Adipocyte (in vitro differentiated cells): ENCODE results near the gene RNASE12.
A peak's percentile ranks its signal among the peaks of the same experiment; 100 is the strongest.
"Not testable (repeated sequence)": the region's sequence is repeated elsewhere in the genome, so short reads cannot be mapped to it uniquely, and the experiment has no call there.

ENCODE experiments used
- DNase-seq: peaks from one replicate; pipeline ENCODE4 v3.0.0-alpha.2; 2015; ENCODE audit warnings: low read depth
- H3K27me3 ChIP-seq: replicated peaks from 2 replicates; pipeline ENCODE4 v1.7.0; 2013; ENCODE audit warnings: mild to moderate bottlenecking, low read length, moderate library complexity; ENCODE audit not compliant: control insufficient read depth, insufficient read depth
- H3K36me3 ChIP-seq: 2 replicates; pipeline ENCODE4 v1.7.0; 2013; ENCODE audit warnings: low read length, mild to moderate bottlenecking, moderate library complexity; ENCODE audit not compliant: control insufficient read depth, insufficient read depth, severe bottlenecking
- H3K4me1 ChIP-seq: 2 replicates; pipeline ENCODE4 v1.7.0; 2013; ENCODE audit warnings: mild to moderate bottlenecking, low read length, moderate library complexity; ENCODE audit not compliant: control insufficient read depth, insufficient read depth
- H3K4me3 ChIP-seq: 2 replicates; pipeline ENCODE4 v1.7.0; 2013; ENCODE audit warnings: mild to moderate bottlenecking, low read length, moderate library complexity
- H3K9ac ChIP-seq: 2 replicates; pipeline ENCODE4 v1.7.0; 2013; ENCODE audit warnings: mild to moderate bottlenecking, low read length, moderate library complexity
- H3K9me3 ChIP-seq: 2 replicates; pipeline ENCODE4 v1.7.0; 2013; ENCODE audit warnings: mild to moderate bottlenecking, low read length, moderate library complexity; ENCODE audit not compliant: control insufficient read depth

The RNASE12 gene

DNA sequence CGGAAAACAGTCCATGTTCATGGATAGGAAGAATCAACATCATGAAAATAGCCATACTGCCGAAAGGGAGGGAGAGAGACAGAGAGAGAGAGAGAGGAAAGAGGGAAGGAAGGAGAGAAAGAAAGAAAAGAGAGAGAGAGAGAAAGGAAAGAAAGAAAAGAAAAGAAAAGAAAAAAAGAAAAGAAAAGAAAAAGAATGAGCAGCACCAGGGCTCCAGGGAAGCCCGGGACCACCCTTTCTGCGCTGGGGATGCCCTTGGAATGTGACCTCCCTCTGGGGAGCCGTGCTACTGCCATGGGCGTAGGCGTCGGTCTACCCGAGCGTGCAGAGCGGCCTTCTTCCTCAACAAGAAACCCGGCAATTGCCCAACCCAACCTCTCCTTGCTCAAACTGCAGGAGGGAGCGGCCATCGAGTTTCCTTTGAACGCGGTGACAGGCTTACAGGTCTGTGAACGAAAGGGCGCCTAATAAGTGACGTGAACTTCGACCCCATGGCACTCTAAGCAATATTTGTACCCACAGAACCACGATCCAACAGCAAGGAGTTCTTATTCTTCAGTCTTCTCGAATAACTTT, 33.4 kb upstream of the RNASE12 start:
- H3K9ac ChIP-seq, result peak overlapping the region; percentile 59
- H3K27me3 ChIP-seq, result no peaks in the 10 kb centered on the region
- DNase-seq, result peak; percentile 68
- peaks cover 39% of the 10 kb centered on the region for H3K4me1 ChIP-seq
- H3K4me3 ChIP-seq, result peak overlapping the region; percentile 79
- H3K9me3 ChIP-seq, result no peaks in the 10 kb centered on the region
- H3K36me3 ChIP-seq, result no peaks in the 10 kb centered on the region

DNA sequence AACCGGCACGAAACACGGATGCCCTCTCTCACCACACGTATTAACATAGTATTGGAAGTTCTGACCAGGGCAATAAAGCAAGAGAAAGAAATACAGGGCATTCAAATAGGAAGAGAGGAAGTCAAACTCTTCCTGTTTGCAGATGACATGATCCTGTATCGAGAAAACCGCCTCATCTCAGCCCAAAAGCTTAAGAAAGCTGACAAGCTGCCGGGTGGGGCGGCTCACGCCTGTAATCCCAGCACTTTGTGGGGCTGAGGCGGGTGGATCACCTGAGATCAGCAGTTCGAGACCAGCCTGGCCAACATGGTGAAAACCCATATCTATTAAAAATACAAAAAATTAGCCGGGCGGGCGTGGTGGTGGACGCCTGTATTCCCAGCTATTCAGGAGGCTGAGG, 32.6 kb upstream of the RNASE12 start:
- Histone ChIP-seq H3K9me3 (no peaks in the 10 kb centered on the region), H3K36me3 (no peaks in the 10 kb centered on the region), H3K4me3 (no peak overlapping the region), H3K4me1 (peaks cover 39% of the 10 kb centered on the region), H3K9ac (no peak overlapping the region), H3K27me3 (peaks cover 2% of the 10 kb centered on the region)
- DNase-seq, result no peak

GRCh38 chr14:20622816-20623291, 31.7 kb upstream of the RNASE12 start:
- H3K4me3 ChIP-seq, result no peak overlapping the region
- peaks cover 11% of the 10 kb centered on the region for H3K27me3 ChIP-seq
- peaks cover 34% of the 10 kb centered on the region for H3K4me1 ChIP-seq
- no peak overlapping the region for H3K9ac ChIP-seq
- H3K9me3 ChIP-seq, result no peaks in the 10 kb centered on the region
- H3K36me3 ChIP-seq, result no peaks in the 10 kb centered on the region
- no peak for DNase-seq

DNA sequence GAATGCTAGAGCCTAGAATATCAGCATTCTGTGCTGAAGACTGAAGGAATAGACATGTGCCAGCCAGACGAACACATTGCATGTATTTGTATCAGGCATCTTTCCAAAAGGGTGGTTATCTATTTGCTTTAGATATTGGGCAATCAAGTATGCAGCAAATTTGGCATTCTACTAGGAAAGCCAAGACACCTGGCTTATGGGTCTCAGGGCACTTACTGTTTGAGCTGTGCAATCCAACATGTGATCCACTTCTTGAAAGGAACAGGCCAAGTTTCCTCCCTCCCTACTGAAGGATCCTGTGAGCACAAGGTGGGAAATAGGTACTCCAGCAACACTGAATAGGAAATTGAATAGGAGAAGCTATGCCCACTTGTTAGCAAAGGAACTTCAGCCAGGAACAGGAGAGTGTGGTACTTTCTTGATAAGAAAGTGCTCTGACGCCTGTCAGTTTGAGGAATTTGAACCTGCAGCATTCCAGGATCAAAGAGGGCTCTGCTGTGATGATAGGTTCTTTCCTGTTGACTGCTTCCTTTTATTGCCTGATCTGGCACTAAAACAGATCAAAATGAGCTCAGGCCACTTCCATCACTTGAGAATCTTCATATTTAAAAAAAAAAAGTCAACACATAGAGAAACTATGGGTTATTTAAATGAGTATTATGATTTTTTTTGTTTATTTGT, 29.8 kb upstream of the RNASE12 start:
- H3K4me3 ChIP-seq, result no peak overlapping the region
- H3K36me3 ChIP-seq, result no peaks in the 10 kb centered on the region
- H3K9ac ChIP-seq, result no peak overlapping the region
- H3K4me1 ChIP-seq, result peaks cover 21% of the 10 kb centered on the region
- H3K9me3 ChIP-seq, result no peaks in the 10 kb centered on the region
- no peak for DNase-seq
- peaks cover 11% of the 10 kb centered on the region for H3K27me3 ChIP-seq

- H3K9me3 ChIP-seq, H3K36me3 ChIP-seq, H3K9ac ChIP-seq, DNase-seq, H3K4me3 ChIP-seq: not testable (repeated sequence)
- Histone ChIP-seq H3K4me1 (peaks cover 16% of the 10 kb centered on the region), H3K27me3 (peaks cover 11% of the 10 kb centered on the region)
These were observed 28.5 kb upstream of the RNASE12 start for GRCh38 chr14:20619688-20620087.

GRCh38 chr14:20618271-20618749, 27.1 kb upstream of the RNASE12 start:
- Histone ChIP-seq H3K9me3 (no peaks in the 10 kb centered on the region), H3K4me1 (peaks cover 17% of the 10 kb centered on the region), H3K27me3 (peaks cover 11% of the 10 kb centered on the region), H3K36me3 (no peaks in the 10 kb centered on the region), H3K9ac (no peak overlapping the region), H3K4me3 (no peak overlapping the region)
- DNase-seq, result no peak

GRCh38 chr14:20617138-20618003, 26.2 kb upstream of the RNASE12 start:
- no peaks in the 10 kb centered on the region for H3K9me3 ChIP-seq
- no peak overlapping the region for H3K4me3 ChIP-seq
- H3K27me3 ChIP-seq, result peaks cover 11% of the 10 kb centered on the region
- H3K4me1 ChIP-seq, result peaks cover 10% of the 10 kb centered on the region
- H3K9ac ChIP-seq, result no peak overlapping the region
- H3K36me3 ChIP-seq, result no peaks in the 10 kb centered on the region
- DNase-seq, result no peak

DNA sequence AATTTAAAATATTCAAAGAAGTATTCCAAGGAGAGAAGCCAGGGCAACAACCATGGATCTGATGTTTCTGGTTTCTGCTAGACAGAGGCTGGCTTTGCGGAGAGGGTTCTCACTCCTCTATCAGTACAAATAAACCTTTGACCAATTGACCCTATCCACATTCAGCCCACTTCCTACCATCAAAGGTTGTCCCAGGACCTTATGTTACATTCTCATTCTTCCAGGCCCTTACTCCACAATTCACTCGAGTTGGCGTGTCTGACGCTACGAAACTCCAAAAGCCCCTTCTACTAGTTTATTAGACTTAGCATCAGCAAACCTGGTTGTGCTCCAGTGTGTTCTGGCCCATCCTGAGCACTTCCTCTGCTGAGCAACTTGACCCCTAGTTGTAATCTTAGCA, 24.8 kb upstream of the RNASE12 start:
- Histone ChIP-seq H3K27me3 (peaks cover 11% of the 10 kb centered on the region), H3K4me3 (no peak overlapping the region), H3K9me3 (no peaks in the 10 kb centered on the region), H3K36me3 (no peaks in the 10 kb centered on the region), H3K4me1 (peaks cover 10% of the 10 kb centered on the region), H3K9ac (no peak overlapping the region)
- no peak for DNase-seq

GRCh38 chr14:20614038-20614840, 23.1 kb upstream of the RNASE12 start:
- Histone ChIP-seq H3K9me3 (no peaks in the 10 kb centered on the region), H3K4me3 (peak overlapping the region; percentile 90), H3K9ac (peak overlapping the region; percentile 77), H3K27me3 (peaks cover 11% of the 10 kb centered on the region), H3K4me1 (peaks cover 13% of the 10 kb centered on the region), H3K36me3 (no peaks in the 10 kb centered on the region)
- DNase-seq, result peak; percentile 22

- peak overlapping the region; percentile 90 for H3K4me3 ChIP-seq
- peaks cover 13% of the 10 kb centered on the region for H3K4me1 ChIP-seq
- H3K9ac ChIP-seq, result peak overlapping the region; percentile 77
- H3K27me3 ChIP-seq, result peaks cover 5% of the 10 kb centered on the region
- no peaks in the 10 kb centered on the region for H3K9me3 ChIP-seq
- H3K36me3 ChIP-seq, result no peaks in the 10 kb centered on the region
- DNase-seq, result peak; percentile 95
These were observed 22.2 kb upstream of the RNASE12 start for GRCh38 chr14:20613094-20614037.
